ENCODE results near the gene ARL13B.
"Not testable (repeated sequence)": the region's sequence is repeated elsewhere in the genome, so short reads cannot be mapped to it uniquely, and the experiment has no call there.

ARL13B gene

DNA sequence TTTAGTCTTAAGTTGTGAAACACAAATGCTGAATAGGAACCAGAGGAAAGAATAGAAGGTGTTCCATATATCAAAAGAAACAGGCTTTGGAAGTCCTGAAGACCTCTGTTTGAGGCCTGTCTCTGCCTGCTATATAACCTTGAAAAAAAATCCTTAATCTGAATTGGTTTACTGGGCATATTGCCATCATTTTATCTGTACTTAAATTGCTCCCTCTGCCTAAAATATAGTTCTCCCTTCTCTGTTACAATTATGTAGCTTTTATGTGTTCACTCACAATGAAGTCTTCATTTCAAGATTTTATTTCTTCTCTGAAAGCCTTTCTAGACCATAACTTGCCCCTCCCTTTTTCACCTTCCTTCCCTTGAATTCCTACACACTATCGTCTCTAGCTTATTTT lies 21.2 kb downstream of the ARL13B start:
- DNase-seq, result no peak

DNA sequence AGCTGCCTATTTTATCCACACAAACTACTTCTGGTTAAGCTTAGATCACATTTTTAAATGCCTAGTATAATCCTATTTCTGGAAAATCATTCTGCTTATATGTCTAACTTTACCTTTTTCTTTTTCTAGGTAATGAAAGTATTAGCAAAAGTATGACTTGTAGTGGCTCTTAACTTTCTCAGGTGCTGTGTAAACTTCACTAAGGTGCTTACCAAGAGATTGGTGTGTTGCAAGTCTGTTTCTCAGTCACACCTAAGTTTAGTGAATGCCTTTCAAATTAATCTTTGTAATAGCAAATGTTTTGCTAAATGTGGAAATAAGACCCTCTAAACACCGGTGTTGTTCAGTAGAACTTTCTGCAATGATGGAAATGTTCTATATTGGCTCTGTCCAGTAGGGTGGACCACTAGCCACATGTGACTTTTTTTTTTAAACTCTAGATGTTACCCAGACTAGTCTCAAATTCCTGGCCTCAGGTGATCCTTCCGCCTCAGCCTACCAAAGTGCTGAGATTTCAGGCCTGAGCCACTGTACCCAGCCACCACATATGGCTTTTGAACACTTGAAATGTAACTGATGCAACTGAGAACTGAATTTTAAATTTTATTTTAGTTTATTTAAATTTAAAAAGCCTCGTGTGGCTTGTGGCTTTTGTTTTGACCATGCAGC lies 22.0 kb downstream of the ARL13B start:
- no peak for DNase-seq

DNA sequence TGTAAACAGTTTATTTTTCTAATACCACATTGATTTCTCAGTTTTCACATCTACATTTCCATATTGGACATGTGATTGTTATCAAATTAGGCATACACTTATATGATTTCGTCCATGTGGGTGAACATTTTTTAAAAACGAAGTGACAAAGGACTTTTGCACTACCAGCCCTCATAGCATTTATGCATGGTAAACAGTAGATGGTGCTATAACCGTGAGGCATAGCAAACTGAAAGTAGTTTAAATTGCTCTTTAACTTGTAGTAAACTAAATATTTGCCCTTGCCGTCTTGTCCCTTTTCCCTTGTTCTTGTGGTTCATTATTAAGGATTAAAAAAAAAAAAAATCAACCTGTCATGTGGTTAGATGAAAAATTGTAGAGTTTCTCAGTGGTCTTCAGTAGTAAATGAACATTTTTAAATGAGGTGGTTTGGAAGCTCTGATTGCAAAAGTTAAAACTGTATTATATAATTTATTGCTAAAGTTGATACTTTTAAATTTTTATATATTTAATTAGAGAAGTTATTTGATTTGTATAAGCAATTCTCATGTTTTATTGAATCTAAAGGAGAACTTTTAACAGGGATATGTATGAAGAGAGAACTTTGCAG lies 24.5 kb downstream of the ARL13B start:
- peak; percentile 25 for DNase-seq

DNA sequence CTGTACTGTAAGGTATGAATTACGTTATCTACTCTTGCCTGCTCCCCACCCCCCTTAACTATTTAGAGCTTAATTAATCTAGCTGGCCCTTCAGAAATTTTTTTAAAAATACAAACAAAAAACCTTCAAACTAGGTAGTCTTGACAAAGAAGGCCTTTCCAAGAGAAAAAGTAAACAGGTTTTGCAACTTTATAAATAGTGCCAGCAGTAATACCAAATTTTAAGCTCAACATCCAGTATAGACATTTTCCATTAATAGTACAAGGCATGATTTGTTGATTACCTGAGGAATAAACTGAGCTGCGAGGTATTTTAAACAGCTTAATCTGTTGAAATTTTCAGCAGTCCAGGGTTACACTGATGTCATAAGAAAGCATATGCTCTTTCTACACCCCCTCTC lies 28.3 kb downstream of the ARL13B start:
- no peak for DNase-seq

DNA sequence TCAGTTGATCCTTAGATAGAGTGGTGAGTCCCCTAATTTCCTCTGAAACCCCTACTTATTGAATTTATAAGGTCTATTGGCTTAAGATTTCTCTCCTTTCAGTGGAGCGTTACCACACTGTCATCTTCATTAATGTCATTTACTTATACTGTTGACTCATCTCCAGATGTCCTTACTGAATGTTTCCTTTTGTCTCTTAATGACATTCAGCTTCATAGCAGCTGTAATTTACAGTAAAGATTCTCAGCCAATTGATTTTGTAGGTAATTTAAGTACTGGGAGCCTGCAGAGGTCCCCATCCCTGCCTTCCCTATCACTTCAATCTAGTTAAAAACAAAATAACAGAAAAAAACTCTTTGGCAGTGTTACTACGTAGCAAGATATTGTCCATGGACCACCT lies 29.7 kb downstream of the ARL13B start:
- no peak for DNase-seq

DNA sequence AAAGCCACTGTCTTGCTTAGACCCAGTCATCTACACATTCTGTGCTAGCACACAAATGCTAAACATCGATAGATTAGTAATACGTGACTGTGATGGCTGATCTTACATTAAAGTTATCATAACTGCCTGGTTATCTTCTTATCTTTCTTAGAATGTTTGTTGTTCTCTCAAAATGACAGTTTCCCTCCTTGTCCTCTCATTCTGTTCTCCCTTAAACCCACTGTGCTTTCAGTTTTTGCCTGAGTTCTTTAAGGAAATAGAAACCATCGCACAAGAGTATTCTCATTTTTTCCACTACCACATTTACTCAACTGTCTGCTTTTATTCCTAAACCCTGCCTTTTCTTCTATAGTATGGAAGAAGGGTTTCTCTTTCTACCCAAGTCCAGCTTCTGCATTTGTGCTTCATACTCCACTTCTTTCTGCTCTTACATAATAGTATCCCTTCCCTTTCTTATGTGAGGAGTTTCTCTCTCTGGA lies 31.3 kb downstream of the ARL13B start:
- no peak for DNase-seq

DNA sequence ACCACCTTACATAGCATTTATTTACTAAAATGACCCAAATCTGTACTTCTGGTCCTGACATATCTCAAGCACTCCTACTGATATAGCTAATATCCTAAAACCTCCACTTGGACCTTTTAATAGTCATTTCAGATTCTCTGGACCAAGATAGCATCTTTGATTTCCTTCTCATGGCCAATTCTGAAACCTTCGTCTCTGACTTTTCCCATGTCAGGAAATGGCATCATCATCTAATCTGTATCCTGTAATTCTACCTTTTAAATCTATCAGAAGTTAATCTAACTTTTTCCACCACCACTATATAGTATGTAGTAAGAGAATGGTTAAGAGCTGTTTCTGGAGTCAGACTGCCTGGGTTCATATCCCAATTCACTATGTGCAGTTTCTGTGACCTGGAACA lies 32.2 kb downstream of the ARL13B start:
- DNase-seq, result no peak

DNA sequence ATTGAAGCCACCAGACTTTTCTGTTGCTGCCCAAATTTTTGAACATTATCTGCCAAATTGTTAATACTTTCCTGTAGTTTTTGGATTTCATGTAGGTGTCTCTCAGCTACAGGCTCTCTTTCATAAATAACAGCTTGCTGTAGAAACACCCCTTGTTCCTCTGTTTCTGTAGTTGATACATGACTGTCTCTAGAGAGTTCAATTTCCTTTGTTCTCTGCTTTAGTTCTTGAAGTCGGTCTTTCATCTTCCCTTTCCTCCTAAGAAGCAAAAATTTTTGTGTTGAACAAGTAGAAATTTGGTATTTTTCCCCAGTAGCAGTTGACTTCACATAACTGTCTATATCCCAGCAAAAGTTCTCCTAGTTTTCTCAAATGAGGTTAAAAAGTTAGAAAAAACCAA lies 35.1 kb downstream of the ARL13B start:
- DNase-seq, result no peak

DNA sequence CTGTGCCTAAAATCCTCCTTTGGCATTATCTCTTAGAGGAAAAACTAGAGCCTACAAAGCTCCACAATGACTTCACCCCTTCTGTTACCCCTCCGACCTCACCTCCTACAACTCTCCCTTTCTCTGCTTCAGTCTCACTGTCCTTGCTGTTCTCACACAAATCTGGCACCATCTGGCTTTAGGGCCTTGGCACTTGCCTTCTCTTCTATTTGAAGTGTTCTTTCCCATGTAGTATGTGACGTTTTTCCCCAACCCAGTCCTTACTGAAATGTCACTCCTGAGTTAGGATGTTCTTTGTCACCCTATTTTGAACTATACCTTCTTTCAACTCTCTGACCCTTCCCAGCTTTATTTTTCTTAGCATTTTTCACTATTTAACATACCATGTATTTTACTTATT lies 39.7 kb downstream of the ARL13B start:
- DNase-seq, result no peak

DNA sequence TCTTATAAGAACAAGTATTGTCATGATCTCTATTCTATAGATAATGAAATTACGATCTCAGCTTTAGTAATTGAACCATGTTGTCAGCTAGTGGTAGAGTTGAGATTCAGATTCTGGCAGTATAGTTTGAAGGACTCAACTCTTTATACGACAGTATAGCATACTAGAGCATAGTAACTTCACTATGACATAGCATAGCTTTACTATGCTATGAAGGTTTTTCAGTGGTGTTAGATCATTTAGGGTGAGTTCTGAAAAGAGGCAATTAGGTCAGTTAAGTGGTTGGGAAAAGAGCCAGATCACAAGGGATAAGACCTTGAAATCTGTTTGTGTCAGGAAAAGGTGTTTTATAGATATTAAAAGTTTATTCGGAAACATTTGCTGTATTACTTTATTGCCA lies 40.3 kb downstream of the ARL13B start:
- no peak for DNase-seq

DNA sequence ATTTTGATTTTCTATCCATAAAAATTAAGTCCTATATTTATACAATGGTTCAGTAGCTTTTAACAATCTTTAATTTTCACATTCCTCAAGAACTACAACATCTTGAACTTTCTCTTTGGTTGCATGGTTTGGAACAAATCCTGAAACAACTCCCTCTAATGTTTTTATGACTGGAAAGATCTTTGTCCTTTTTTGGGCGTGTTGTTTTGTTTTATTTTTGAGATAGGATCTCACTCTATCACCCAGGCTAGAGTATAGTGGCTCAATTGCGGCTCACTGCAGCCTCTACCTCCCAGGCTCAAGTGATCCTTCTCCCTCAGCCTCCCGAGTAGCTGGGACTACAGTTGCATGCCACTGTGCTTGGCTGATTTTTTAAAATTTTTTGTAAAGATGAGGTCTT lies 44.4 kb downstream of the ARL13B start:
- DNase-seq, result no peak

DNA sequence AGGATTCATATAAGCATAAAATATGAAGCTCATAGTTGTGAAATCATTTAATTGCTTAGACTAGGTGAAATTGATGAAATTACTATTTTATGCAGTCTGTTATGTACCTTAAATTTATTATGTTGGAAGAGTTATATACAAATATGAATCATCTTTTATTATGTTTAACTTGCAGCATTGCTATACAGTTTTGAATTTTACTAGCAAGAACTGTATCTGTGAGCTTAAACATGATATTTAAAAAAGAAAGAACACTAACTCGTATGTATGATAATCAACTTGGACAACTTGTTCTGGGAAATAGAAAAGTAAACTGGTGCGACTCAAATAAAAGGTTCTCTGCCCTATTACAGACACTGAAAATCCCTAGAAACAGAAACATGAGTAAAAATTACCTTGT lies 46.7 kb downstream of the ARL13B start:
- DNase-seq, result no peak

DNA sequence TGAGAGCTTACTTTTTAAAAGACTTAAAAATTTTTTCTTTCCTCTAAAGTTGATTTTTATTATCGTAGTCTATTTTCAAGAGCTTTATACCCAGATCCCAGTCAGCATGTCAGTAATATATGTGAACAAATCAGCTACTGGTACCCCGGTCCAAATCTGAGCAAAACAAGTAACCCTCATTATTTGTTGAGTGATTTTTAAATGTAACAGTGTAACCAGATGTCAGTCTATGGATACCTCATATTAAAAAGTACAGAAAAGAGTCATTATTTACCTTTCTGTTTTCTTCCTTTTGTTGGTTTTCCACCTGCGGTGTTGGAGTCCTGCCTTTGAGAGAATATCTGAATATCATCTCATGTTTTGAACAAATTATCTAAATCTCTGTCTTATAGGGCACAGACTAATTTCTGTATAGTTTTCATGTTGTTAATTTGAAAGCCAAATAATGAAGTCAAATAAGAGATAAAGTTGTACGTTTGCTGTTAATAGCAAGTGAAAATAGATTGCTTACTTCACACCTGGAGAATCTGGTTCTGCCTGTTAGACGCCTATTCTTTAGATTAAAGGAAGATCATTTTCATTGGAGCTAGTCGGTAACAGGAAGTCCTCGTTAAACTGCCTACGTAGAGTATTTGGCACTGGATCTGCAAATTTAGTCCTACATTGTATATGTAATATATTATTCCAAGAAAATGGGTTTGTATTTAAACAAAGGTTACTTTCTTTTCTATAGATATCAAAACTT lies 48.3 kb downstream of the ARL13B start, which contains the start of gene STX19:
TSS of gene STX19 (minus strand) at position 505 of the 745 bp plus-strand sequence. CDS start 13,328 bp downstream, outside the sequence.
- no peak for DNase-seq

DNA sequence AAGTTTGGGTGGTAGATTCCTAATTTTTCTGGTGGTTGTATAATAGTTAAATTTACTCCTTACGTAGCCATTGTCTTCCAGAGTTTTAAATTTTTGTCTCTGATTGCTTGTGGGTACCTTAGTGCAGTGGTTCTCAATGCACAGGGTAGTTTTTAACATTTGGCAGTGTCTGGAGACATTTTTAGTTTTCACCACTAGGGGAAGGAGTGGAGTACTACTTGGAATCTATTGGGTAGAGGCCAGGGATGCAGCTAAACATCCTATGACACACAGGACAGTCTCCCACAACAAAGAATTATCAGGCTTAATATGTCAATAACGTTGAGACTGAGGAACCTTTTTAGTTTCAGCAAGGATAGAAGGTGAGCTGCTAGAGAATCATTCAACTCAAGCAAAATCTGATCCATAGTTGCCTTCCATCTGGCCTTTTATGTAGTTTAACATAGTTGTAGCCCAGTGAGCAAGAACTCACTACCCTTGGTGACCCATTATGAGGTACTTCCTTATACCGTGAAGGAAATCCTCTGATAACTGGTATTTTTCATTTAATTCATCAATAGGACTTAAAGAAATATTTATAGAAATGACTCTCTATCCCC lies 57.1 kb downstream of the ARL13B start:
- DNase-seq, result no peak

DNA sequence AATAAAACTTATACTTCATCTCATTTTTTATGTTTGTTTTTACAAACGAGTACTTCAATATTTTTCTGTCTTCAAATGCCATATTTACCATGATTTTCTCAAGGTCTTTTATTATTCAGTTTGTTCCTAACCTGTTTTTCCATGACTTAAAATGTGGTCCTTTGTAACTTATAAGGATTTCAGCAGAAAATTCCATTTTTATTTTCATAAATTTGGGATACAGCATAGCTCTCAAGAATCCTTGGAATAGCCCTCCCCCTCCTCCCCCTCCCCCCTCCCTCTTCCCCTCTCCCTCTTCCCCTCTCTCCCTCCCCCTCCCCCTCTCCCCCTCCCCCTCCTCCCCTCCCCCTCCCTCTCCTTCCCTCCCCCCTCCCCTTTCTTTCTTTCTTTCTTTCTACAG lies 63.3 kb downstream of the ARL13B start:
- DNase-seq, result no peak

DNA sequence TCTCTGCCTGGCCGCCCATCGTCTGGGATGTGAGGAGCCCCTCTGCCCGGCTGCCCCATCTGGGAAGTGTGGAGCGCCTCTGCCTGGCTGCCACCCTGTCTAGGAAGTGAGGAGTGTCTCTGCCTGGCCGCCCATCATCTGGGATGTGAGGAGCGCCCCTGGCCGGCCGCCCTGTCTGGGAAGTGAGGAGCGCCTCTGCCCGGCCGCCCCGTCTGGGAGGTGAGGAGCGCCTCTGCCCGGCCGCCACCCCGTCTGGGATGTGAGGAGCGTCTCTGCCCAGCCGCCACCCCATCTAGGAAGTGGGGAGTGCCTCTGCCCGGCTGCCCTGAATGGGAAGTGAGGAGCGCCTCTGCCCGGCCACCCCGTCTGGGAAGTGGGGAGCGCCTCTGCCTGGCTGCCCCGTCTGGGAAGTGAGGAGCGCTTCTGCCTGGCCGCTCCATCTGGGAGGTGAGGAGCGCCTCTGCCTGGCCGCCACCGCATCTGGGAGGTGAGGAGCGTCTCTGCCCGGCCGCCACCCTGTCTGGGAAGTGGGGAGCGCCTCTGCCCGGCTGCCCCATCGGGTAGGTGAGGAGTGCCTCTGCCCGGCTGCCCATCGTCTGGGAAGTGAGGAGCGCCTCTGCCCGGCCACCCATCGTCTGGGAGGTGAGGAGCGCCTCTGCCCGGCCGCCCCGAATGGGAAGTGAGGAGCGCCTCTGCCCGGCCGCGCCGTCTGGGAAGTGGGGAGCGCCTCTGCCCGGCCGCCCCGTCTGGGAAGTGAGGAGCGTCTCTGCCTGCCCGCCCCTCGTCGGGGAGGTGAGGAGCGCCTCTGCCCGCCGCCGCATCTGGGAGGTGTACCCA lies 64.4 kb downstream of the ARL13B start:
- not testable (repeated sequence) for DNase-seq

DNA sequence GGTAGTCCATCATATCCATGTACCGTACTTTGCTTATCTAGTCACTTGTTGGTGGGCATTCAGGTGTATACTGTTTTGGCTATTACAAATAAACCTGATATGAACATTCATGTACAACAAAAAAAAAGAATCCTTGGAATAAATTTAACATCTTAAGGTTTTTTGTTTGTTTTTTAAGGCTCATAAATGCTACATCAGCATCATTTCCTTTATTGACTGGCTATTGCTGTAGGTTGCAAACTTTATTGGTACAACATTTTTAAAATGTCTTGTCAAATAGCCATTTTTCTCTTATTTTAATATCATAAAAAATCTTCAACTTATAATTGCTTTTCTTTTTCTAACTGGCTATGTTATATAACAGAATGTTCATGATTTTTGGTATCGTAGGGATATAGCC lies 66.6 kb downstream of the ARL13B start:
- no peak for DNase-seq

DNA sequence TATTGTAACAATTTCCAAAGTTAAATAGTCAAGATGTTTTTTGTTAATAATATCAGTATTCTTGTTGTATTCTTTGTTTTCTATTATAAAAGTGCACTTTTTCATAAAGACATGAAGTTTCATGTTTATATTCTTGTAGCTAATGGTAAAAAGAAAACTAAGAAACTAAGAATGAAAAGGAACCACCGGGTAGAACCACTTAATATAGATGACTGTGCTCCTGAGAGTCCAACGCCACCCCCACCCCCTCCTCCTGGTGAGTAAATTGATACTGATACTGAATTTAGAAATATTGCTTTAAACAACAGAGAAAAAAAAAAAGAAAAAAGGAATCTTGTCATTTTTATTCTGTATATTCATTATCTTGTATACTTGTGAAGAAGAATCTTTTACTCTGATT lies 69.3 kb downstream of the ARL13B start:
- DNase-seq, result no peak

DNA sequence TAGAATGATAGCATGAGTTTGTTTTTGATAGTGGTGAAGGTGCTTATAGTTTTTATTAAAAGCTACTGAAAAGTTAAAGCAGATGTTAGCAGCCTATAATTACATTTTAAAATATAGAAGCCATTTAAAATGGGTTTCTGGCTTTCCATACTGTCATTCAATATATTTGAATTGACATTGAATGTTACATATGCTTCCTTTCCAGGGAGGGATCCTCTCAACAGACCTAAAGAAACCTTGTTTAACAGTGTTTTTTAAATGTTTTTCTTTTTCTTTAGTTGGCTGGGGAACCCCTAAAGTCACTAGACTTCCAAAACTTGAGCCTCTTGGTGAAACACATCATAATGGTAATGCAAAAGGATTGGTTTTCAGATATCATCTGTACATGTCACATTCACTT lies 70.6 kb downstream of the ARL13B start:
- DNase-seq, result no peak

DNA sequence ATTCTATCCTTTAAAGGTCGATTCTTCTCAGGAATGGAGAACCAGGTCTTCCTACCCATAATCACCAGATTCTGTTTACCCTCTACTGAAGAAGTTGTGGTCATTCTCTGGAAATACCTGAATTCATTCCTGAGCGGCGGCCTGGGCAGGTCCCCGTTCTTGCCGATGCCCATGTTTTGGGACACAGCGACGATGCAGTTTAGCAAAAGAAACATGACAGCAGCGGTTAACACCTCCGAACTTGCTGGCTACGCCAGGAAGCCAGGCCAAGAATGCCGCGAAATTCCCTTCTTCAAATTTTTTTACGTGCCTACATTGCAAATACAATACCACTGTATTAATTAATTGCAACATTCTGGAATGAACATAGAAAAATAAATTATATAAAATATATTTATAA lies 81.3 kb downstream of the ARL13B start:
- DNase-seq, result no peak

DNA sequence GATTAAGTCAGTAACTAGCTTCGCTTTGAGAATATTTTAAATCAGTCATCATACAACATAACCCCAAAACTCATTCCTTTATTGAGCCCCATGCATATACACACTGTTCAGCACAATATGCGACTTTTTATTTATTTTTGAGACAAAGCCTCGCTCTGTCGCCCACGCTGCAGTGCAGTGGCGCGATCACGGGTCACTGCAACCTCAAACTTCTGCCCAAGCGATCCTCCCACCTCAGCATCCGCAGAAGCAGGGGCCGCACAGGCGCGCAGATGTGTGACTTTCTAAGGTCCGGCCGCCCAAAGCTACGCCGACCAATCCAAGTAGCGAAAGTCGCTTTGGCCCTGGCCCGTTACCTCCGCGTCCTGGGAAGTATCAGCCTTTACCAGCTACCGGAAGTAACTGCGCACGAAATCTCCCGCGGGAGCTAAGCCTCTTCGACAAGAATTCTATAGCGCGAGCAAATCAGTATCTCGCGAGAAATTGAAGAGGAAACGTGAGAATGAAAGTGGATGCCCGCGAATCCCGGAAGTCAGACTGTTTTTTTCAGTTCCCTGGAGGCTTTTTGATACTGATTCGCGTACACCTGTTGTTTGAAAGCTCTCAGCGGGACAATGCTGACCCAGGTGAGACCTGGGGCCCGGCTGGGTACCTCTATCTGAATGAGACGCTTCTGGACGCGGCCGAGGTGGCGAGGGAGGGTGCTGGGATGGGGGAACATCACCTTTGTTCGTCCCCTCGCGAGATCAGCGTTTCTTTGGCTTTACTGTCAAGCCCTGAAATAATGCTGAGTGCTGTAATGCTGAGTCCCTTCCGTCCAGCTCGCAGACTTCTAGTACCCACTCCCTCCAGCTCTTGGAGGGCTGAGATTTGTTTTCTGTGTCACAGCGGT lies 82.8 kb downstream of the ARL13B start, which contains the start of the genes DHFR2 and NSUN3:
TSS of gene DHFR2 (minus strand) at position 404 of the 892 bp plus-strand sequence. CDS start 1,405 bp downstream, outside the sequence.
TSS of gene NSUN3 (plus strand) at position 549 of the 892 bp plus-strand sequence. CDS start at position 615, 66 bp downstream.
- peak; percentile 94 for DNase-seq
